Activated T-helper 9 cell treated with anti-CD3 and anti-CD28 coated beads, Interleukin-2, amount 50 U/mL, for 16 hours (primary cell): ENCODE data around the gene SLITRK2.

ENCODE experiments used
- DNase-seq: peaks from one replicate; pipeline ENCODE4 v3.0.0-alpha.2; 2020; ENCODE audit warnings: low read depth

SLITRK2 gene

GRCh38 chrX:145817331-145818185, at the start of gene SLITRK2:
Gene SLITRK2, plus strand, starts transcription at chrX:145817829. Its CDS starts 4,597 bp downstream, at chrX:145822426.
- no peak for DNase-seq

GRCh38 chrX:145773006-145773405, 44.6 kb upstream of the SLITRK2 start:
- DNase-seq: no peak

- DNase-seq: no peak
Measured at GRCh38 chrX:145792281-145792680, 25.3 kb upstream of the SLITRK2 start.

GRCh38 chrX:145803508-145803907, 14.1 kb upstream of the SLITRK2 start:
- no peak for DNase-seq

- no peak for DNase-seq
Measured at GRCh38 chrX:145813081-145813480, 4.5 kb upstream of the SLITRK2 start.

GRCh38 chrX:145816601-145817315, 871 bp upstream of the SLITRK2 start:
- no peak for DNase-seq

GRCh38 chrX:145818186-145819113, 821 bp downstream of the SLITRK2 start:
- DNase-seq: no peak

GRCh38 chrX:145820825-145821224, 3.2 kb downstream of the SLITRK2 start:
- DNase-seq: no peak

- DNase-seq: no peak
Measured at GRCh38 chrX:145821291-145821897, 3.8 kb downstream of the SLITRK2 start.

- no peak for DNase-seq
Measured at GRCh38 chrX:145821898-145822571, 4.4 kb downstream of the SLITRK2 start.

- no peak for DNase-seq
Measured at GRCh38 chrX:145823132-145823531, 5.5 kb downstream of the SLITRK2 start.

GRCh38 chrX:145825896-145826295, 8.3 kb downstream of the SLITRK2 start:
- no peak for DNase-seq

- DNase-seq: no peak
Measured at GRCh38 chrX:145826466-145826865, 8.8 kb downstream of the SLITRK2 start.

GRCh38 chrX:145832796-145833195, 15.2 kb downstream of the SLITRK2 start:
- no peak for DNase-seq

- DNase-seq: no peak
Measured at GRCh38 chrX:145840531-145840930, 22.9 kb downstream of the SLITRK2 start.

- DNase-seq: no peak
Measured at GRCh38 chrX:145843146-145843904, 25.7 kb downstream of the SLITRK2 start.

- DNase-seq: no peak
Measured at GRCh38 chrX:145844886-145845285, 27.3 kb downstream of the SLITRK2 start.

- DNase-seq: no peak
Measured at GRCh38 chrX:145848448-145848847, 30.8 kb downstream of the SLITRK2 start.

GRCh38 chrX:145848857-145849256, 31.2 kb downstream of the SLITRK2 start:
- DNase-seq: no peak

- DNase-seq: no peak
Measured at GRCh38 chrX:145853181-145853580, 35.6 kb downstream of the SLITRK2 start.
